ENCODE measurements around the gene ATF6.

ATF6 gene

DNA sequence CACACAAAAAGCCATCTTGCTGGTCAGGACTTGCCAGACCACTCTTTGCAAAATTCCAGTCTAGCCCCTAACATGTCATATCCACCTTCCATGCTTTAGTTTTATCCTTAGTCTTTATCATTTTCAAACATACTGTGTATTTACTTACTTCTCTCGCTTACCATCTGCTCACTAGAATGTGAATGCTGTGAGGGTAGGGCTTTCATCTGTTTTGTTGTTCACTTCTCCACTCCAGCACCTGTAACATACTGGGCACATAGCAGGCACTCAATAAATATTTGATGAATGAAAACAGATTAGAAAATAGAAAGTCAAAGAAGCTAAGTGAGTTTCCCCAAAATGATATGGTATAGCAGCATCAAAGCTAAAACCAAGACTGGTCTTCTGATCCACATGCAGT lies 177.6 kb downstream of the ATF6 start:
- DNase-seq = no peak

DNA sequence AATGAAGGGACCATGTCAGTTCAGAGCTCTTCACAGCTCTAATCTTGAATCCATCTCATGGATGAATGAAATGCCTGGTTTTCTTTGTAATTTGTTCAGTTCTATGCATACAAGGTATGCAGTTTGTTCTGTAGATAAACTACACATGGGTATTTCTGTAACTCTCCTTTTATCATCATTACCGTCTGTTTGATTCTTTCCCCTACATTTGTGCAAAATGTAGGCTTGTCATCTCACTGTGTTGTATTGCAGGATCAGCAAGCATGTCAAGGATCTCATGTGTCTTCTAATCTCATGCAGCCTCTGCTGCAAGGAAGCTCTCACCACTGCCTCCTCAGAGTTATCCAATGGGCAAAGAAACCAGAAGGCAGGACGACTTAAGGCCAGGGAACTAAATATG lies 178.3 kb downstream of the ATF6 start:
- DNase-seq = no peak

DNA sequence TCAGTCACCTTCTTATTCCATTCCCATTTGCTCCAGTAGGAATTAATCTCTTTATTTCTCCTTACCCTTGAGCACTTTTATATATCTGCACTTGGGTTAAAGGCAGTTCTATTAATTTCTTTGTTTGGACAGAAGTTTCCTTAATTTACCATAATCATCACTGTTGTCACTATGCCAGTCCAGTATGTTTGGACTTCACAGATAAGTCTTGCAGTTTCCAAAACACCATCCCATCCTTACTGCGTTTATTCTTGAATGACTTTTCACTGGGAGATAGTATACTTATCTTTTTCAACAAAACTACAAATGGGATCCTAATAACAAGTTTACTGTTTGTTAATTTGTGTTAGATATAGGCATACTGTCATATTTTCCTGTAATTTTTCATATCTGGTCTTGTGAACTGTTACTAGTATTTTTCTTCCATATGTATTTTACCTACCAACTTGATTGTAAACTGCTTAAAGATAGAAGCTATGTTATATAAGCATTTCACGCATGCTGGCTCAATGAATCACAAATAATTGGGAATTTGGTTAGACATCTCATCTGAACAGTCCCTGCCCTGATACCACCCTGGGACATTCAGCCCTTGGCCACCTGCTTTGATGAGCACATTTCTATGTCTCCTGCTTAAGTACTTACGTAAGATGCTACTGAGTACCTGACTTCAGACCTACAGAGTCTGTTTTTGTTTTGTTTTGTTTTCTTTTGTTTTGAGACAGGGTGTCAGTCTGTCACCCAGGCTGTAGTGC lies 179.4 kb downstream of the ATF6 start:
- no peak for DNase-seq

- DNase-seq = no peak
Observed at GRCh38 chr1:161946071-161946987, 180.2 kb downstream of the ATF6 start.

GRCh38 chr1:161948435-161948834 lies 182.3 kb downstream of the ATF6 start:
- DNase-seq = no peak

GRCh38 chr1:161949548-161949947 lies 183.4 kb downstream of the ATF6 start:
- DNase-seq = no peak

- DNase-seq = no peak
Observed at GRCh38 chr1:161950377-161950776, 184.3 kb downstream of the ATF6 start.

GRCh38 chr1:161951646-161952045 lies 185.5 kb downstream of the ATF6 start:
- DNase-seq = no peak

GRCh38 chr1:161952607-161953172 lies 186.6 kb downstream of the ATF6 start:
- DNase-seq = no peak

DNA sequence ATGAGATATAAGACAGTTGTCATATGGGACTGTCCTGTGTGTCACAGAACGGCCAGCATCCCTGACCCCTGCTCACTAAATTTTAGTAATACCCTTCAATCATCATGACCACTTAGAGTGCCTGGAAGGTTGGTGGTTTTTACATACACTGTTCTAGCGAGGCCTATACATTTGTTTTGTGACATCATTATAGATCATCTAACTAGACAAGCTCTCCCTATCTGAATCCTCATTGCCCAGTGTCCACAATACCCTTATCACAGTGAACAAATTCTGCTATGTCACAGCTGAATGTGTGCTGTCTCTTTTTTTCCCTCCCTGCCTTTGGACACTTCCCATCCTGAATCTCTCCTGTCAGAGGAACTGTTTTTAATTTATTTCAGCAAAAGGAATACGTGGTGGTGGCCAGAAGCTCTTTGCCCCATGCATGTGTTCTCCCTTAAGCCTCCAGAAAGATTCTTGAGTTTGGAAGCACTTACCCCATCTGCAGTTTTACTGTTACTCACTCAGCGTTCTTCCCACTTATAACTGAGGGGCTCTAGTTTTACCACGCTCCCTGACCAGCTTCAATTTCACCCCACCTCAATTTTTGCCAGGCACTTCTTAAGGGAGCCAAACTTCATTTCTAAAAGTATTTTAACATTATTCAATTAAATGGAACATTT lies 187.3 kb downstream of the ATF6 start:
- DNase-seq = no peak

DNA sequence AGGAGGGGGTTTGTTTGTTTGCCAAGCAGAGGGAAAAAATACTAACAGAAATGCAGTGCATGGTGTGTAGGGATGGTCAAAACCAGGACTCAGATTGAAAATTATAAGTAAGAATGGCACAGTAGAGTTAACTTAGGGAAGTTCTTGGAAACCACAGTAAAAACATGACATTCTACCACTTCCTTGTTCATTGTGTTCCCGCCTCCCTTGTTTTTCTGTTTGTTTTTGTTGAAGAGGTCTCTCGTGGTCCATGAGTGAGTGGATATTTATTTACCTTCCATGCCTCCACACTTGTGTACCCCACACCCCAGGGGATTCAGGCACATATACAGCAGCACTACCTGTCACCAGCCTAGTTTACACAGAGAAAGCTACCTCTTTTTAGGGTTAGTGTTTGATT lies 187.9 kb downstream of the ATF6 start:
- no peak for DNase-seq

DNA sequence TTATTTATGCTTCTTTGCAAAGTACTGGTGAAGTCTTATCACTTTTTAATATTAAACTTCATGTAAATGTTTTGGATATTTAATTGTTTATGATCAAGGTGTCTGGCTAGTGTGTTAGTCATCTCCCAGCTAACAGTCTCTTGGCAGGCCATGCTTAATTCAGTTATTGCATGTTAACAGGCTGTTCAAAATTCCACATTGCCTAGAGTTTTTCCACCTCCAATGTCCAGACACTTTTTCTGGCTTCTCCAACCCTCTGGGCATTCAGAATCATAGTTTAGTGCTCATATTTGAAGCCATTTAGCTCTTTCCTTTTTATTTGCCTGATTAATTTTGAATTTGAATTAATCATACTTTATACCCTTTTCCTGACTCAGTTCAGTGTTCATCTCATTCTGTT lies 188.3 kb downstream of the ATF6 start:
- no peak for DNase-seq

DNA sequence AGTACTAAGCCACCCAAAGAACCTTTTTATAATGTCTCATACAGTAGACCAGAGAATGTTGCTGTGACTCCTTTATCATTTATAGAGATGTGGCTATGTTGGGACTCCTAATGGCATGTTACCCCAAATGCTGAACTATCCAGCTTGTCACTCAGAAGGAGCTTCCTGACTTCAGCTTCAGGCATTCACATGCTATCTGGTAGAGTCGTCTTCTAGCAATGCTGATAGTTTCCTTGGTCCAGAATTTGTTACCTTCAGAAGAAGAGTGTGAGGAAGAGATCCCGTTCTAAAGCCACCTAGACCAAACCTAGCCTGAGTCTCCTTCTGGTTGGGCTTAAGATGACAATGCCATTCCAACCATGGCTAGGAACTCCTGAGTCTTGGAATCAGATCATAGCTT lies 189.5 kb downstream of the ATF6 start:
- no peak for DNase-seq

GRCh38 chr1:161956097-161956496 lies 190.0 kb downstream of the ATF6 start:
- no peak for DNase-seq

GRCh38 chr1:161956930-161957329 lies 190.8 kb downstream of the ATF6 start:
- no peak for DNase-seq

DNA sequence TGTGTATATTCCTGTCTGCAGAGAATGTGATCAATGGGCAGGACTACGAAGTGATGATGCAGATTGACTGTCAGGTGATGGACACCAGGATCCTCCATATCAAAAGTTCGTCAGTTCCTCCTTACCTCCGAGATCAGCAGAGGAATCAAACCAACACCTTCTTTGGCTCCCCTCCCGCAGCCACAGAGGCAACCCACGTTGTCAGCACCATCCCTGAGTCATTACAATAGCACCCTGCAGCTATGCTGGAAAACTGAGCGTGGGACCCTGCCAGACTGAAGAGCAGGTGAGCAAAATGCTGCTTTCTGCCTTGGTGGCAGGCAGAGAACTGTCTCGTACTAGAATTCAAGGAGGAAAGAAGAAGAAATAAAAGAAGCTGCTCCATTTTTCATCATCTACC lies 192.3 kb downstream of the ATF6 start:
- no peak for DNase-seq

- DNase-seq = no peak
Observed at GRCh38 chr1:161962091-161962887, 196.2 kb downstream of the ATF6 start.

- DNase-seq = no peak
Observed at GRCh38 chr1:161966067-161966466, 199.9 kb downstream of the ATF6 start.

GRCh38 chr1:161970036-161970435 lies 203.9 kb downstream of the ATF6 start:
- DNase-seq = no peak

GRCh38 chr1:161970633-161971032 lies 204.5 kb downstream of the ATF6 start:
- DNase-seq = no peak

DNA sequence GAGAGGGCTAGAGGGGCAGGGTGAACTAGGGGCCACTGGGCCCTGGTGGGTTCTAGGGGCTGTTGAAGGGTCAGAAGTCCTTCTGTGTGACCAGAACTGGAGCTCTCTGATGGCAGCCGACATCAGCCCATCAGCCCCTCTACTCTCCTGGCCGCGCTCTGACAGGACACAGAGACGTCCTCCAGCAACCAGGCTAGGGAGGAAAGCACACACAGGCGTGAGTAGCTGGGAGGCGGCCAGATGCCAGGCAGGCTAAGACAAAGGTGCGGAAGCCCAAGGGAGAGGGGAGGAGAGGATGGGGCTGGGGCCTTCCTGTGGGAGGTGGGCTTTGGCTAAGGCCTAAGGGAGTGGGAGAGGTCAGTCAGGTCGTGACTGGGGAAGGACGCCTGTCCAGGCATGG lies 206.7 kb downstream of the ATF6 start:
- DNase-seq = no peak

All from effector CD8-positive, alpha-beta T cell (primary cell).